SK-N-SH (cell line): ENCODE data around the gene SLC8A1. TPM values are rescaled to one million over a fixed set of nuclear protein-coding genes. Genes with fewer than 3 reads are reported as not detected.

Source experiments
- CTCF ChIA-PET: fragments of 300-600, 350-600 bp; formaldehyde crosslinking; extraction: SDS; loops from one replicate; lab custom pipeline; 2021; lab: Yijun Ruan, JAX
- POLR2A ChIA-PET: fragments of 350-600 bp; sonication (Branson Sonifier 250); formaldehyde crosslinking; extraction: SDS; loops from one replicate; lab custom pipeline; 2020; ENCODE audit warnings: antibody characterized with exemption, inconsistent platforms; lab: Yijun Ruan, JAX
- DNase-seq: peaks from one replicate; pipeline ENCODE4 v3.0.0; 2012
- H2AFZ ChIP-seq: fragments of 200-600 bp; sonication (generic); 2 replicates; pipeline ENCODE4 v1.8.1; 2016; ENCODE audit warnings: antibody characterized with exemption, mild to moderate bottlenecking, low read depth
- H3F3A ChIP-seq: fragments of 200-600 bp; sonication (generic); replicated peaks from 2 replicates; pipeline ENCODE3; 2016; ENCODE audit warnings: antibody characterized with exemption, mild to moderate bottlenecking; ENCODE audit not compliant: insufficient read depth
- H3K27ac ChIP-seq, 2 experiments: fragments of 200-500 bp in 1 of 2; fragments of 200-600 bp in 1 of 2; sonication (Bioruptor generic) in 1 of 2; sonication (generic), shearing (Covaris generic) in 1 of 2; 2 replicates each; pipeline versions ENCODE4 v1.5.1 to v1.6.1; 2014 to 2016; ENCODE audit warnings: low read depth in 2 of 2, inconsistent platforms in 1 of 2, low read length in 1 of 2, mild to moderate bottlenecking in 1 of 2, mixed read lengths in 1 of 2
- H3K27me3 ChIP-seq: fragments of 200-600 bp; sonication (generic), shearing (Covaris generic); 2 replicates; pipeline ENCODE4 v1.6.1; 2016; ENCODE audit warnings: mixed run types; ENCODE audit not compliant: insufficient read depth
- H3K36me3 ChIP-seq, 2 experiments: fragments of 200-500 bp in 1 of 2; fragments of 200-600 bp in 1 of 2; sonication (Bioruptor generic) in 1 of 2; sonication (generic) in 1 of 2; replicated peaks in 1 of 2; 2 replicates each; pipeline versions ENCODE3 to v1.5.1; 2014 to 2016; ENCODE audit warnings: low read length in 1 of 2, mild to moderate bottlenecking in 1 of 2; ENCODE audit not compliant: insufficient read depth in 2 of 2, control insufficient read depth in 1 of 2
- H3K4me1 ChIP-seq, 2 experiments: fragments of 200-500 bp in 1 of 2; fragments of 200-600 bp in 1 of 2; sonication (Bioruptor generic) in 1 of 2; sonication (generic), shearing (Covaris generic) in 1 of 2; 2 replicates each; pipeline versions ENCODE4 v1.5.1 to v1.6.1; 2014 to 2016; ENCODE audit warnings: low read depth in 1 of 2, low read length in 1 of 2, mixed run types in 1 of 2; ENCODE audit not compliant: insufficient read depth in 2 of 2, control insufficient read depth in 1 of 2
- H3K4me2 ChIP-seq: fragments of 200-600 bp; sonication (generic), shearing (Covaris generic); 2 replicates; pipeline ENCODE4 v1.6.1; 2017; ENCODE audit warnings: mixed run types
- H3K4me3 ChIP-seq, 2 experiments: fragments of 200-500 bp in 1 of 2; fragments of 200-600 bp in 1 of 2; sonication (Bioruptor generic) in 1 of 2; sonication (generic), shearing (Covaris generic) in 1 of 2; 2 replicates each; pipeline versions ENCODE4 v1.5.1 to v1.8.1; 2014 to 2016; ENCODE audit warnings: low read depth in 2 of 2, inconsistent platforms in 1 of 2, low read length in 1 of 2, mild to moderate bottlenecking in 1 of 2, mixed read lengths in 1 of 2, moderate library complexity in 1 of 2
- H3K79me2 ChIP-seq: fragments of 200-600 bp; sonication (generic); 2 replicates; pipeline ENCODE4 v1.8.1; 2017; ENCODE audit warnings: mild to moderate bottlenecking; ENCODE audit not compliant: insufficient read depth
- H3K9ac ChIP-seq: fragments of 200-600 bp; sonication (generic); 2 replicates; pipeline ENCODE4 v1.6.1; 2017; ENCODE audit warnings: mixed run types
- H3K9me2 ChIP-seq: fragments of 200-600 bp; sonication (generic); 2 replicates; pipeline ENCODE4 v1.6.1; 2017; ENCODE audit warnings: mixed run types
- H3K9me3 ChIP-seq: fragments of 200-600 bp; sonication (generic); 2 replicates; pipeline ENCODE4 v1.6.1; 2017; ENCODE audit warnings: mixed run types, mild to moderate bottlenecking, moderate library complexity
- H4K20me1 ChIP-seq: fragments of 200-600 bp; sonication (generic); 2 replicates; pipeline ENCODE4 v1.6.1; 2017; ENCODE audit warnings: mild to moderate bottlenecking, mixed run types; ENCODE audit not compliant: insufficient read depth
- CHD2 ChIP-seq: fragments of 150-350 bp; IDR thresholded peaks from 2 replicates; pipeline ENCODE4 v1.6.1; 2018; ENCODE audit warnings: low read length; ENCODE audit not compliant: partially characterized antibody
- ELF1 ChIP-seq: IDR thresholded peaks from 2 replicates; pipeline ENCODE4 v1.4.0; 2012
- EZH2phosphoT487 ChIP-seq: fragments of 200-600 bp; sonication (generic); IDR thresholded peaks from 2 replicates; pipeline ENCODE4 v1.6.1; 2017; ENCODE audit warnings: low read depth, mixed run types, mild to moderate bottlenecking, antibody characterized with exemption, moderate library complexity, borderline replicate concordance
- FOXJ3 ChIP-seq: sonication (generic); formaldehyde crosslinking; IDR thresholded peaks from 2 replicates; pipeline ENCODE4 v1.5.1; 2020; ENCODE audit warnings: mild to moderate bottlenecking, missing genetic modification reagents
- FOXM1 ChIP-seq: IDR thresholded peaks from 2 replicates; pipeline ENCODE4 v1.4.0; 2012; ENCODE audit warnings: low read depth, mild to moderate bottlenecking
- GABPA ChIP-seq: IDR thresholded peaks from 2 replicates; pipeline ENCODE4 v1.4.0; 2012; ENCODE audit warnings: low read depth, mild to moderate bottlenecking
- GATA2 ChIP-seq: sonication (generic); formaldehyde crosslinking; IDR thresholded peaks from 2 replicates; pipeline ENCODE4 v1.5.0; 2020; ENCODE audit warnings: mild to moderate bottlenecking, missing genetic modification reagents
- IRF3 ChIP-seq: fragments of 150-350 bp; IDR thresholded peaks from 2 replicates; pipeline ENCODE4 v1.6.1; 2016; ENCODE audit warnings: mild to moderate bottlenecking, low read depth, low read length
- MEF2A ChIP-seq: IDR thresholded peaks from 2 replicates; pipeline ENCODE4 v1.4.0; 2012; ENCODE audit warnings: low read depth, borderline replicate concordance
- NFIC ChIP-seq: IDR thresholded peaks from 2 replicates; pipeline ENCODE4 v1.4.0; 2012; ENCODE audit warnings: borderline replicate concordance
- POLR2AphosphoS5 ChIP-seq: IDR thresholded peaks from 2 replicates; pipeline ENCODE4 v1.6.1; 2012; ENCODE audit warnings: low read depth, low read length
- RAD21 ChIP-seq: IDR thresholded peaks from 2 replicates; pipeline ENCODE4 v1.6.1; 2012; ENCODE audit warnings: mild to moderate bottlenecking, low read length
- REST ChIP-seq: IDR thresholded peaks from 2 replicates; pipeline ENCODE4 v1.6.1; 2012; ENCODE audit warnings: mild to moderate bottlenecking, low read depth, low read length, moderate library complexity
- RFX5 ChIP-seq: IDR thresholded peaks from 2 replicates; pipeline ENCODE4 v1.6.1; 2012; ENCODE audit warnings: mild to moderate bottlenecking, improper control_type of control experiment, low read length
- RXRA ChIP-seq: IDR thresholded peaks from 2 replicates; pipeline ENCODE4 v1.4.0; 2012; ENCODE audit warnings: low read depth, mild to moderate bottlenecking, borderline replicate concordance
- SMC3 ChIP-seq: IDR thresholded peaks from 2 replicates; pipeline ENCODE4 v1.6.1; 2012; ENCODE audit warnings: low read depth, low read length, improper control_type of control experiment
- TAF1 ChIP-seq: IDR thresholded peaks from 2 replicates; pipeline ENCODE4 v1.6.1; 2012; ENCODE audit warnings: low read depth, mild to moderate bottlenecking, low read length, moderate library complexity, borderline replicate concordance
- TCF12 ChIP-seq: IDR thresholded peaks from 2 replicates; pipeline ENCODE4 v1.4.0; 2012
- USF1 ChIP-seq: IDR thresholded peaks from 2 replicates; pipeline ENCODE4 v1.4.0; 2012; ENCODE audit warnings: low read depth, borderline replicate concordance
- USF2 ChIP-seq: fragments of 150-350 bp; IDR thresholded peaks from 2 replicates; pipeline ENCODE4 v1.6.1; 2017; ENCODE audit warnings: antibody characterized with exemption, low read length, low read depth, borderline replicate concordance
- YY1 ChIP-seq: IDR thresholded peaks from 2 replicates; pipeline ENCODE4 v1.4.0; 2012; ENCODE audit warnings: low read depth, mild to moderate bottlenecking
- ZBTB33 ChIP-seq: IDR thresholded peaks from 2 replicates; pipeline ENCODE4 v1.4.0; 2012; ENCODE audit warnings: low read depth, borderline replicate concordance
- WGBS: methylation state at CpG from one replicate; pipeline ENCODE4 v1.1.6; 2017; ENCODE audit warnings: low lambda C conversion rate; 5-methylcytosine and 5-hydroxymethylcytosine counted together
- polyA plus RNA-seq, 3 experiments: library from polyadenylated mRNA; depleted of rRNA; stranded (reverse); fragments of >200 nt; gene quantifications; 2 replicates each; pipeline ENCODE4 v1.2.3, GENCODE V29; 2012

The SLC8A1 gene
- polyA plus RNA-seq, 1 of the 3 experiments (the other 2 are of a cell fraction), result 3.2 TPM

GRCh38 chr2:40090044-40090443, 361.8 kb downstream of the SLC8A1 start:
- H3K4me3 ChIP-seq, result no peak overlapping the region
- ChIA-PET POLR2A (no interaction called here), CTCF (interaction anchor here (0.5 kb wide), 1 partner anchor 12 kb away, joined by 3 read pairs; no protein-coding TSS in a partner anchor)
- H3F3A ChIP-seq, result peaks cover 8% of the 10 kb centered on the region
- DNase-seq, result no peak
- H3K9me2 ChIP-seq, result no peaks in the 10 kb centered on the region
- no peak overlapping the region for H3K27ac ChIP-seq
- H3K9me3 ChIP-seq, result no peaks in the 10 kb centered on the region
- H2AFZ ChIP-seq, result no peak overlapping the region
- H3K9ac ChIP-seq, result no peak overlapping the region
- TF ChIP-seq RFX5 (no peak), FOXM1 (no peak), GABPA (no peak), TAF1 (no peak), ELF1 (no peak), FOXJ3 (CRISPR knock-in tag) (no peak), USF2 (no peak), RAD21 (no peak)
- no peaks in the 10 kb centered on the region for H4K20me1 ChIP-seq
- WGBS, result 95% methylated on average over 3 of the region's 3 CpGs
- H3K79me2 ChIP-seq, result no peaks in the 10 kb centered on the region
- H3K27me3 ChIP-seq, result no peaks in the 10 kb centered on the region
- no peak overlapping the region for H3K4me2 ChIP-seq
- no peaks in the 10 kb centered on the region for H3K36me3 ChIP-seq
- peaks cover 0 to 6% of the 10 kb centered on the region in 2 experiments; a peak in 2 of 4 replicates for H3K4me1 ChIP-seq

GRCh38 chr2:40087927-40088326, 364.0 kb downstream of the SLC8A1 start:
- no peaks in the 10 kb centered on the region for H3K27me3 ChIP-seq
- H3K4me1 ChIP-seq, result no peaks in the 10 kb centered on the region; a peak in 1 of 4 replicates
- ChIA-PET POLR2A (no interaction called here), CTCF (no interaction called here)
- H3F3A ChIP-seq, result no peaks in the 10 kb centered on the region
- no peaks in the 10 kb centered on the region for H3K9me3 ChIP-seq
- no peak overlapping the region for H3K9ac ChIP-seq
- H3K27ac ChIP-seq, result no peak overlapping the region
- no peak overlapping the region for H2AFZ ChIP-seq
- H3K4me2 ChIP-seq, result no peak overlapping the region
- 92% methylated on average over 5 of the region's 7 CpGs for WGBS
- no peaks in the 10 kb centered on the region for H3K79me2 ChIP-seq
- H3K4me3 ChIP-seq, result no peak overlapping the region
- no peaks in the 10 kb centered on the region for H3K36me3 ChIP-seq
- no peak for DNase-seq
- TF ChIP-seq CHD2, result no peak
- TF ChIP-seq EZH2phosphoT487, result no peak
- TF ChIP-seq USF1, result no peak
- TF ChIP-seq REST, result no peak
- TF ChIP-seq GATA2 (CRISPR knock-in tag), result no peak
- TF ChIP-seq TCF12, result no peak
- TF ChIP-seq MEF2A, result no peak
- no peak for TF ChIP-seq ELF1
- TF ChIP-seq IRF3, result no peak
- no peak for TF ChIP-seq YY1
- TF ChIP-seq ZBTB33, result no peak
- no peak for TF ChIP-seq RXRA
- TF ChIP-seq NFIC, result no peak
- TF ChIP-seq SMC3, result no peak
- TF ChIP-seq POLR2AphosphoS5, result no peak
- no peaks in the 10 kb centered on the region for H4K20me1 ChIP-seq
- no peaks in the 10 kb centered on the region for H3K9me2 ChIP-seq
